Keratinocyte (primary cell): ENCODE measurements around the gene MYBPC1. TPM values are rescaled to one million over a fixed set of nuclear protein-coding genes. Genes with fewer than 3 reads are reported as not detected.

ENCODE experiments used
- DNase-seq: peaks from one replicate; pipeline ENCODE4 v3.0.0-alpha.2; 2011; ENCODE audit warnings: low read depth, missing footprints, low spot score
- FAIRE-seq: peaks from 2 replicates; lab custom pipeline; 2011; peaks lifted over from hg19 to GRCh38; lab: Jason Lieb, UNC
- H2AFZ ChIP-seq: 2 replicates; pipeline ENCODE4 v1.6.0; 2012; ENCODE audit warnings: low read length, control low read depth, inconsistent platforms; ENCODE audit not compliant: control insufficient read depth
- H3K27ac ChIP-seq: 2 replicates; pipeline ENCODE4 v1.5.1; 2011; ENCODE audit warnings: low read length; ENCODE audit not compliant: control insufficient read depth, insufficient read depth
- H3K27me3 ChIP-seq: 3 replicates; pipeline ENCODE4 v1.6.0; 2011; ENCODE audit warnings: low read length; ENCODE audit not compliant: control insufficient read depth, insufficient read depth; ENCODE audit errors: extremely low read depth
- H3K36me3 ChIP-seq, 2 experiments: 2 replicates in 1 of 2; 3 replicates in 1 of 2; pipeline ENCODE4 v1.5.1; 2011; ENCODE audit warnings: low read length in 2 of 2, mild to moderate bottlenecking in 1 of 2; ENCODE audit not compliant: control insufficient read depth in 2 of 2, insufficient read depth in 2 of 2; ENCODE audit errors: extremely low read depth in 1 of 2
- H3K4me1 ChIP-seq: 3 replicates; pipeline ENCODE4 v1.5.1; 2011; ENCODE audit warnings: low read length; ENCODE audit not compliant: control insufficient read depth, insufficient read depth; ENCODE audit errors: extremely low read depth
- H3K4me2 ChIP-seq: 3 replicates; pipeline ENCODE4 v1.6.0; 2011; ENCODE audit warnings: low read depth, low read length; ENCODE audit not compliant: control insufficient read depth, insufficient read depth; ENCODE audit errors: extremely low read depth
- H3K4me3 ChIP-seq, 3 experiments: fragments of 200-600 bp in 1 of 3; sonication (generic) in 1 of 3; 2 replicates in 2 of 3; 3 replicates in 1 of 3; pipeline ENCODE4 v1.5.1; 2011 to 2016; ENCODE audit warnings: low read length in 3 of 3, mild to moderate bottlenecking in 3 of 3, control low read depth in 2 of 3, inconsistent platforms in 1 of 3, low read depth in 1 of 3, mixed read lengths in 1 of 3, mixed run types in 1 of 3, moderate library complexity in 1 of 3; ENCODE audit not compliant: control insufficient read depth in 2 of 3, insufficient read depth in 2 of 3; ENCODE audit errors: extremely low read depth in 1 of 3
- H3K79me2 ChIP-seq: 2 replicates; pipeline ENCODE4 v1.6.0; 2012; ENCODE audit warnings: low read length; ENCODE audit not compliant: control insufficient read depth, insufficient read depth
- H3K9ac ChIP-seq: 3 replicates; pipeline ENCODE4 v1.6.0; 2011; ENCODE audit warnings: low read length; ENCODE audit not compliant: control insufficient read depth, insufficient read depth; ENCODE audit errors: extremely low read depth
- H3K9me1 ChIP-seq: 3 replicates; pipeline ENCODE4 v1.6.0; 2011; ENCODE audit warnings: low read length; ENCODE audit not compliant: control insufficient read depth, insufficient read depth; ENCODE audit errors: extremely low read depth
- H3K9me3 ChIP-seq: 2 replicates; pipeline ENCODE4 v1.5.1; 2012; ENCODE audit warnings: low read depth, low read length; ENCODE audit not compliant: control insufficient read depth
- H4K20me1 ChIP-seq: 3 replicates; pipeline ENCODE4 v1.6.0; 2011; ENCODE audit warnings: low read length; ENCODE audit not compliant: control insufficient read depth, insufficient read depth; ENCODE audit errors: extremely low read depth
- EZH2 ChIP-seq: IDR thresholded peaks from one replicate; pipeline ENCODE4 v1.6.1; 2012; ENCODE audit warnings: inconsistent platforms, mild to moderate bottlenecking, low read length, moderate library complexity
- dilution Hi-C: fragments of 300-500 bp; cut with MboI; formaldehyde crosslinking; loops from one replicate; pipeline ENCODE4 v1.7.0; 2020; ENCODE audit warnings: low sequenced_read_pairs; ENCODE audit not compliant: extremely low pct_ligation_motif_present
- polyA plus RNA-seq, 5 experiments: library from polyadenylated mRNA; depleted of rRNA in 3 of 5; stranded (reverse) in 3 of 5; stranded (forward) in 1 of 5; unstranded in 1 of 5; fragments of >200 nt; gene quantifications; 1 replicate in 1 of 5; 2 replicates in 3 of 5; 3 replicates in 1 of 5; pipeline versions ENCODE4 v1.2.1 to v1.2.3, GENCODE V29; 2011 to 2012; ENCODE audit warnings: missing spikeins in 2 of 5, low read depth in 1 of 5, low replicate concordance in 1 of 5
- TF ChIP-seq, protein P1 (sequence below), 3 experiments: IDR thresholded peaks in 1 of 3; conservative IDR thresholded peaks in 1 of 3; optimal IDR thresholded peaks in 1 of 3; 2 replicates in 2 of 3; 3 replicates in 1 of 3; pipeline versions ENCODE3 to v1.5.1; 2011; ENCODE audit warnings: low read length in 3 of 3, mild to moderate bottlenecking in 3 of 3, moderate library complexity in 2 of 3, control low read depth in 1 of 3, inconsistent platforms in 1 of 3; ENCODE audit not compliant: insufficient read depth in 2 of 3; ENCODE audit errors: extremely low read depth in 1 of 3

MYBPC1 gene
- polyA plus RNA-seq, 1 donor (not counting 4 experiments of a cell fraction or from before 2014, with no cell fraction given), result not detected

DNA sequence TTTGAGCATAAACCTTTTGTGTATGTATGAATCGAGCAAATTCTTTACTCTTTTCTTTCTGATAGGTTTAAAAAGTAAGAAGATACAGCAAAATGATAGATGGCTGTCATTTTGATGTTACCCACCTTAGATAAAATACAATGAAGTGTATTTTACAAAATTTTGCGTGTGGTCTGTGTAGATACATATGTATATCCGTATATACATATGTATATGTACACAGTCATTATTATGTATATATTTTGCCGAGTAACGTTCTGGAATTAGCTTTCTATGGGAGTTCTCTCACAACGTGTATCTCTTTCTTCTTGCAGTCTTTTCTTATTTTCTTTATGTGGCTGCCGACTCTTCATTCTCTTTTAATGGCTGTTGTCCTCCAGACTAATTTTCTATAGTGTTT lies 70.2 kb downstream of the MYBPC1 start:
- H3K27me3 ChIP-seq, result no peaks in the 10 kb centered on the region
- TF ChIP-seq, protein P1, sequence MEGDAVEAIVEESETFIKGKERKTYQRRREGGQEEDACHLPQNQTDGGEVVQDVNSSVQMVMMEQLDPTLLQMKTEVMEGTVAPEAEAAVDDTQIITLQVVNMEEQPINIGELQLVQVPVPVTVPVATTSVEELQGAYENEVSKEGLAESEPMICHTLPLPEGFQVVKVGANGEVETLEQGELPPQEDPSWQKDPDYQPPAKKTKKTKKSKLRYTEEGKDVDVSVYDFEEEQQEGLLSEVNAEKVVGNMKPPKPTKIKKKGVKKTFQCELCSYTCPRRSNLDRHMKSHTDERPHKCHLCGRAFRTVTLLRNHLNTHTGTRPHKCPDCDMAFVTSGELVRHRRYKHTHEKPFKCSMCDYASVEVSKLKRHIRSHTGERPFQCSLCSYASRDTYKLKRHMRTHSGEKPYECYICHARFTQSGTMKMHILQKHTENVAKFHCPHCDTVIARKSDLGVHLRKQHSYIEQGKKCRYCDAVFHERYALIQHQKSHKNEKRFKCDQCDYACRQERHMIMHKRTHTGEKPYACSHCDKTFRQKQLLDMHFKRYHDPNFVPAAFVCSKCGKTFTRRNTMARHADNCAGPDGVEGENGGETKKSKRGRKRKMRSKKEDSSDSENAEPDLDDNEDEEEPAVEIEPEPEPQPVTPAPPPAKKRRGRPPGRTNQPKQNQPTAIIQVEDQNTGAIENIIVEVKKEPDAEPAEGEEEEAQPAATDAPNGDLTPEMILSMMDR (optimal IDR thresholded peaks at IDR 0.05 in 1 of 3, IDR thresholded peaks at IDR 0.05 in 1 of 3, conservative IDR thresholded peaks at IDR 0.05 in 1 of 3; ENCODE audit: extremely low read depth in 1 of 3, insufficient read depth in 2 of 3, low read length in 3 of 3), result no peak
- no peak for TF ChIP-seq EZH2
- H3K27ac ChIP-seq, result no peak overlapping the region
- DNase-seq (no peak), FAIRE-seq (no peak)
- H3K4me3 ChIP-seq, result no peak overlapping the region
- no peaks in the 10 kb centered on the region for H3K9me3 ChIP-seq
- no peaks in the 10 kb centered on the region for H4K20me1 ChIP-seq
- dilution Hi-C loops, result no loop called here
- no peaks in the 10 kb centered on the region for H3K36me3 ChIP-seq
- no peak overlapping the region for H3K4me2 ChIP-seq
- H3K4me1 ChIP-seq, result no peaks in the 10 kb centered on the region
- H3K9me1 ChIP-seq, result no peaks in the 10 kb centered on the region
- H2AFZ ChIP-seq, result no peak overlapping the region
- no peaks in the 10 kb centered on the region for H3K79me2 ChIP-seq
- H3K9ac ChIP-seq, result no peak overlapping the region

DNA sequence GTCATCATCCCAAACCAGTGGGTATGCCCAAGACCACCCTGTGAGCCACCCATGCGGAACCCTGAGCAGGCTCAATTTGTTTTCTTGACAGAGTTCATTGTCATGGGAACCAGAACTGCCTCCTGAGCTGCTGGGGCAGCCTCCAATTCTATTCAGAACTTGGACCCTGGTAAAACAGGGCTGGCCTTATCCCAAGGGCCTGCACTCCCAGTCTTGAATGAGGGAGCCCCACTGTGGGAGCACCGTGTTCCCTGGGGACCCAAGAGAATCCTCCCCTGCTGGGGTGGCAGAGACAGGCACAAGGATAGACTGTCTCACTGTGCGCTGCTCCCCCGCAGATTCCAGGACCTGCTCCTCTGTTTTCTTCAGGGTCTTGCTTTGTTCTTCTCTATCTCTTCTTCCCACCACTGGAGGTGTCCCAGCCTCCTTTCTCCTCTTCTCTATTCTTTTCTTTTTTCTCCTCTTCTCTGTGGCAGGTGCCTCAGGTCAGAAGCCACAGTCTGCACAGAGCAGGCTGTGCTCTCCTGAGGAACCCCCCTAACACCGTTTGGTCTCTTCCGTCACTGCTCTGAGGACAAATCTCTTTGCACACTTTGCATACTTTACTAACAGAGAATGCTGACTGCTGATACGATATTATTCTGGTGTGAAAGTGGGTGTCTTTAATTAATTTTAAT lies 71.4 kb downstream of the MYBPC1 start:
- no peaks in the 10 kb centered on the region for H3K79me2 ChIP-seq
- no peak overlapping the region for H3K9ac ChIP-seq
- no peak overlapping the region for H2AFZ ChIP-seq
- FAIRE-seq (no peak), DNase-seq (no peak)
- H3K9me3 ChIP-seq, result no peaks in the 10 kb centered on the region
- H3K27me3 ChIP-seq, result no peaks in the 10 kb centered on the region
- no peaks in the 10 kb centered on the region for H3K9me1 ChIP-seq
- dilution Hi-C loops, result no loop called here
- H4K20me1 ChIP-seq, result no peaks in the 10 kb centered on the region
- H3K4me2 ChIP-seq, result no peak overlapping the region
- no peaks in the 10 kb centered on the region for H3K4me1 ChIP-seq
- H3K36me3 ChIP-seq, result no peaks in the 10 kb centered on the region
- TF ChIP-seq EZH2, result no peak
- TF ChIP-seq, protein P1 (optimal IDR thresholded peaks at IDR 0.05 in 1 of 3, IDR thresholded peaks at IDR 0.05 in 1 of 3, conservative IDR thresholded peaks at IDR 0.05 in 1 of 3; ENCODE audit: extremely low read depth in 1 of 3, insufficient read depth in 2 of 3, low read length in 3 of 3), result no peak
- H3K4me3 ChIP-seq, result no peak overlapping the region
- H3K27ac ChIP-seq, result no peak overlapping the region
